K562 (cell line): ENCODE measurements around the gene SMURF1. TPM values are rescaled to one million over a fixed set of nuclear protein-coding genes. Genes with fewer than 3 reads are reported as not detected.
A peak's percentile ranks its signal among the peaks of the same experiment; 100 is the strongest.

ENCODE experiments used
- BCL6 ChIP-seq: fragments of 250-450 bp; sonication (Bioruptor Pico); IDR thresholded peaks from 2 replicates; pipeline ENCODE4 v1.4.0; 2020
- CEBPB ChIP-seq: fragments of 450-650 bp; IDR thresholded peaks from 2 replicates; pipeline ENCODE4 v1.6.1; 2016; ENCODE audit warnings: missing genetic modification characterization, missing compliant biosample characterization
- ESRRA ChIP-seq: fragments of 450-650 bp; IDR thresholded peaks from 2 replicates; pipeline ENCODE4 v1.6.1; 2014; ENCODE audit warnings: low read depth, mild to moderate bottlenecking, moderate library complexity, borderline replicate concordance
- MTF1 ChIP-seq: fragments of 250-450 bp; sonication (Bioruptor Pico); IDR thresholded peaks from 2 replicates; pipeline ENCODE4 v1.9.0; 2021; ENCODE audit warnings: moderate library complexity, mild to moderate bottlenecking, inconsistent platforms, borderline replicate concordance
- NCOA1 ChIP-seq: fragments of 450-650 bp; IDR thresholded peaks from 2 replicates; pipeline ENCODE4 v1.6.1; 2016; ENCODE audit warnings: low read depth
- RBM17 ChIP-seq: fragments of 200-400 bp; formaldehyde crosslinking; IDR thresholded peaks from 2 replicates; pipeline ENCODE4 v1.6.1; 2017; ENCODE audit warnings: low read depth, mild to moderate bottlenecking, low read length, borderline replicate concordance
- RBM25 ChIP-seq: fragments of 200-400 bp; formaldehyde crosslinking; IDR thresholded peaks from 2 replicates; pipeline ENCODE4 v1.6.1; 2018; ENCODE audit warnings: low read length, low read depth, moderate library complexity; ENCODE audit not compliant: severe bottlenecking
- SMARCA5 ChIP-seq: fragments of 450-650 bp; IDR thresholded peaks from 2 replicates; pipeline ENCODE4 v1.6.1; 2016
- TBL1XR1 ChIP-seq, 2 experiments: IDR thresholded peaks; 2 replicates each; pipeline ENCODE4 v1.6.1; 2012; ENCODE audit warnings: improper control_type of control experiment in 2 of 2, low read length in 2 of 2, mild to moderate bottlenecking in 1 of 2
- TEAD1 ChIP-seq, 2 experiments: fragments of 450-650 bp in 1 of 2; sonication (generic) in 1 of 2; formaldehyde crosslinking; IDR thresholded peaks; 2 replicates each; pipeline versions ENCODE4 v1.4.0 to v1.8.0; 2020 to 2022; ENCODE audit warnings: mild to moderate bottlenecking in 2 of 2, missing genetic modification reagents in 1 of 2
- ZFP1 ChIP-seq: fragments of 450-650 bp; formaldehyde crosslinking; IDR thresholded peaks from 2 replicates; pipeline ENCODE4 v1.4.0; 2020; ENCODE audit warnings: mild to moderate bottlenecking, mixed read lengths
- polyA plus RNA-seq, 8 experiments: library from polyadenylated mRNA; depleted of rRNA in 4 of 8; stranded (reverse) in 5 of 8; unstranded in 3 of 8; fragments of >200 nt; fragmentation: Nextera tagmentation in 2 of 8; fragmentation: Illumina TruSeq in 1 of 8; extraction: Ambion mirVana in 2 of 8; extraction: Trizol in 1 of 8; gene quantifications; 2 replicates each; pipeline versions ENCODE4 v1.2.1 to v1.2.3, GENCODE V29; 2011 to 2014; ENCODE audit warnings: inconsistent platforms in 1 of 8, missing spikeins in 1 of 8
- total RNA-seq, 7 experiments: library from RNA; depleted of rRNA in 6 of 7; stranded (reverse); fragments of >200 nt in 6 of 7; fragmentation: Illumina TruSeq in 2 of 7; extraction: Trizol in 2 of 7; gene quantifications; 2 replicates each; pipeline versions ENCODE4 v1.2.1 to v1.2.3, GENCODE V29; 2011 to 2021; ENCODE audit warnings: low replicate concordance in 1 of 7
- TF ChIP-seq, protein P1 (sequence below): fragments of 450-650 bp; IDR thresholded peaks from 2 replicates; pipeline ENCODE4 v1.6.1; 2016; ENCODE audit warnings: borderline replicate concordance
- TF ChIP-seq, protein P2 (sequence below): fragments of 450-650 bp; IDR thresholded peaks from 2 replicates; pipeline ENCODE4 v1.6.1; 2016; ENCODE audit warnings: antibody characterized with exemption
- TF ChIP-seq, protein P3 (sequence below): sonication (generic); formaldehyde crosslinking; IDR thresholded peaks from 2 replicates; pipeline ENCODE4 v1.8.0; 2022; ENCODE audit warnings: missing genetic modification reagents, mild to moderate bottlenecking, moderate library complexity, borderline replicate concordance
- TF ChIP-seq, protein P4 (sequence below): IDR thresholded peaks from 2 replicates; pipeline ENCODE4 v1.6.1; 2011; ENCODE audit warnings: borderline replicate concordance, low read depth, mild to moderate bottlenecking, moderate library complexity, low read length; ENCODE audit not compliant: insufficient read depth, poor library complexity, severe bottlenecking
- TF ChIP-seq, protein P5 (sequence below): fragments of 200-800 bp; sonication (Bioruptor generic); IDR thresholded peaks from 2 replicates; pipeline ENCODE4 v1.6.1; 2017; ENCODE audit warnings: missing genetic modification characterization, missing compliant biosample characterization
- TF ChIP-seq, protein P6 (sequence below): fragments of 250-450 bp; sonication (Bioruptor Pico); IDR thresholded peaks from 2 replicates; pipeline ENCODE4 v1.5.0; 2021

SMURF1 gene
- total and polyA plus RNA-seq, 9 of the 15 experiments (the other 6 are each of a cell fraction or from before 2014, with no cell fraction given), result 1.0 to 20.1 (median 12.6) TPM

DNA sequence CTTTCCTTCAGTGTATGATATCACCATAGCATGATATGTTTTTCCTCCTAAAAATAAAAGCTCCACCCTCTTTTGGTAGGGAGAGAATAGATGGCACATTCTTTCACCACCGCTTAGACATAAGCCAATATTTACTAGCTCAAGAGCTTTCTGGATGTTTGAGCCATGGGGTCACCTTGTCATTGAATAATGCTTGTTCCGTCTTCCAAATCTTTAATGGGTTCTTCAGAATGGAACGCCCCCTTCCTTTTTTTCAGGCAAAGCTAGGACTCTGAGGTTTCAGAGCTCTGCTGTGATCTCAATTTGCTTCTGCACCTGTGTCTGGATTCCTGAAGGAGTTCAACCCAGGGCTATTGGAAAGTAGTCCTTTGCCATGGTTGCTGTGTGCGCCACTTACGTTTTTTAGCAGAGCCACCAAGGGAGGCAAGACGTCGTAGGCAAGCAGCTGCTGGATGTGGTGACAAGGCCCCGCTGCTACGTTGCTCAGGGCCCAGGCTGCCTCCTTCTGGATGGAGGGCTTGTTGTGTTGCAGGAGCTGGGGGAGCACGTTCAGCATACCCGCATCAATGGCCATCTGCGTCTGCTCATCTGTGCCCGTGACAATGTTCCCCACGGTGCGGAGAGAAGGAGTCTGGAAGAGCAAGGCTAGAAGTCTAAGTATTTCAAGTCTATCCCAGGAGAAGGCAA, 40.8 kb upstream of the SMURF1 start (continued):
- TF ChIP-seq, protein P1, sequence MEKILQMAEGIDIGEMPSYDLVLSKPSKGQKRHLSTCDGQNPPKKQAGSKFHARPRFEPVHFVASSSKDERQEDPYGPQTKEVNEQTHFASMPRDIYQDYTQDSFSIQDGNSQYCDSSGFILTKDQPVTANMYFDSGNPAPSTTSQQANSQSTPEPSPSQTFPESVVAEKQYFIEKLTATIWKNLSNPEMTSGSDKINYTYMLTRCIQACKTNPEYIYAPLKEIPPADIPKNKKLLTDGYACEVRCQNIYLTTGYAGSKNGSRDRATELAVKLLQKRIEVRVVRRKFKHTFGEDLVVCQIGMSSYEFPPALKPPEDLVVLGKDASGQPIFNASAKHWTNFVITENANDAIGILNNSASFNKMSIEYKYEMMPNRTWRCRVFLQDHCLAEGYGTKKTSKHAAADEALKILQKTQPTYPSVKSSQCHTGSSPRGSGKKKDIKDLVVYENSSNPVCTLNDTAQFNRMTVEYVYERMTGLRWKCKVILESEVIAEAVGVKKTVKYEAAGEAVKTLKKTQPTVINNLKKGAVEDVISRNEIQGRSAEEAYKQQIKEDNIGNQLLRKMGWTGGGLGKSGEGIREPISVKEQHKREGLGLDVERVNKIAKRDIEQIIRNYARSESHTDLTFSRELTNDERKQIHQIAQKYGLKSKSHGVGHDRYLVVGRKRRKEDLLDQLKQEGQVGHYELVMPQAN, result no peak
- TF ChIP-seq, protein P2, sequence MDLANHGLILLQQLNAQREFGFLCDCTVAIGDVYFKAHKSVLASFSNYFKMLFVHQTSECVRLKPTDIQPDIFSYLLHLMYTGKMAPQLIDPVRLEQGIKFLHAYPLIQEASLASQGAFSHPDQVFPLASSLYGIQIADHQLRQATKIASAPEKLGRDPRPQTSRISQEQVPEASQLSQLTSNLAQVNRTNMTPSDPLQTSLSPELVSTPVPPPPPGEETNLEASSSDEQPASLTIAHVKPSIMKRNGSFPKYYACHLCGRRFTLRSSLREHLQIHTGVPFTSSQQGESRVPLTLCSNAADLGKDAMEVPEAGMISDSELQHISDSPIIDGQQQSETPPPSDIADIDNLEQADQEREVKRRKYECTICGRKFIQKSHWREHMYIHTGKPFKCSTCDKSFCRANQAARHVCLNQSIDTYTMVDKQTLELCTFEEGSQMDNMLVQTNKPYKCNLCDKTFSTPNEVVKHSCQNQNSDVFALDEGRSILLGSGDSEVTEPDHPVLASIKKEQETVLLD, result no peak
- TF ChIP-seq, protein P3, sequence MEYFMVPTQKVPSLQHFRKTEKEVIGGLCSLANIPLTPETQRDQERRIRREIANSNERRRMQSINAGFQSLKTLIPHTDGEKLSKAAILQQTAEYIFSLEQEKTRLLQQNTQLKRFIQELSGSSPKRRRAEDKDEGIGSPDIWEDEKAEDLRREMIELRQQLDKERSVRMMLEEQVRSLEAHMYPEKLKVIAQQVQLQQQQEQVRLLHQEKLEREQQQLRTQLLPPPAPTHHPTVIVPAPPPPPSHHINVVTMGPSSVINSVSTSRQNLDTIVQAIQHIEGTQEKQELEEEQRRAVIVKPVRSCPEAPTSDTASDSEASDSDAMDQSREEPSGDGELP (CRISPR knock-in tag), result peak; percentile 36; the same call in 1 of the 2 replicates
- TF ChIP-seq SMARCA5, result no peak
- TF ChIP-seq ZFP1 (CRISPR knock-in tag), result no peak
- no peak for TF ChIP-seq RBM17
- TF ChIP-seq, protein P4, sequence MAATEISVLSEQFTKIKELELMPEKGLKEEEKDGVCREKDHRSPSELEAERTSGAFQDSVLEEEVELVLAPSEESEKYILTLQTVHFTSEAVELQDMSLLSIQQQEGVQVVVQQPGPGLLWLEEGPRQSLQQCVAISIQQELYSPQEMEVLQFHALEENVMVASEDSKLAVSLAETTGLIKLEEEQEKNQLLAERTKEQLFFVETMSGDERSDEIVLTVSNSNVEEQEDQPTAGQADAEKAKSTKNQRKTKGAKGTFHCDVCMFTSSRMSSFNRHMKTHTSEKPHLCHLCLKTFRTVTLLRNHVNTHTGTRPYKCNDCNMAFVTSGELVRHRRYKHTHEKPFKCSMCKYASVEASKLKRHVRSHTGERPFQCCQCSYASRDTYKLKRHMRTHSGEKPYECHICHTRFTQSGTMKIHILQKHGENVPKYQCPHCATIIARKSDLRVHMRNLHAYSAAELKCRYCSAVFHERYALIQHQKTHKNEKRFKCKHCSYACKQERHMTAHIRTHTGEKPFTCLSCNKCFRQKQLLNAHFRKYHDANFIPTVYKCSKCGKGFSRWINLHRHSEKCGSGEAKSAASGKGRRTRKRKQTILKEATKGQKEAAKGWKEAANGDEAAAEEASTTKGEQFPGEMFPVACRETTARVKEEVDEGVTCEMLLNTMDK, result peak; percentile 29
- no peak for TF ChIP-seq CEBPB
- TF ChIP-seq ESRRA, result 0 out of 2 replicates have a peak, but pooled peaks have one; percentile 19
- TF ChIP-seq MTF1 (CRISPR knock-in tag), result no peak
- TF ChIP-seq TBL1XR1 (IDR thresholded peaks at IDR 0.05; ENCODE audit: low read length in 2 of 2), result no peak
- no peak for TF ChIP-seq TEAD1 (CRISPR knock-in tag; IDR thresholded peaks at IDR 0.05)
- TF ChIP-seq NCOA1, result no peak
- TF ChIP-seq, protein P5, sequence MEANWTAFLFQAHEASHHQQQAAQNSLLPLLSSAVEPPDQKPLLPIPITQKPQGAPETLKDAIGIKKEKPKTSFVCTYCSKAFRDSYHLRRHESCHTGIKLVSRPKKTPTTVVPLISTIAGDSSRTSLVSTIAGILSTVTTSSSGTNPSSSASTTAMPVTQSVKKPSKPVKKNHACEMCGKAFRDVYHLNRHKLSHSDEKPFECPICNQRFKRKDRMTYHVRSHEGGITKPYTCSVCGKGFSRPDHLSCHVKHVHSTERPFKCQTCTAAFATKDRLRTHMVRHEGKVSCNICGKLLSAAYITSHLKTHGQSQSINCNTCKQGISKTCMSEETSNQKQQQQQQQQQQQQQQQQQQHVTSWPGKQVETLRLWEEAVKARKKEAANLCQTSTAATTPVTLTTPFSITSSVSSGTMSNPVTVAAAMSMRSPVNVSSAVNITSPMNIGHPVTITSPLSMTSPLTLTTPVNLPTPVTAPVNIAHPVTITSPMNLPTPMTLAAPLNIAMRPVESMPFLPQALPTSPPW, result no peak
- no peak for TF ChIP-seq BCL6 (CRISPR knock-in tag)
- TF ChIP-seq, protein P6, sequence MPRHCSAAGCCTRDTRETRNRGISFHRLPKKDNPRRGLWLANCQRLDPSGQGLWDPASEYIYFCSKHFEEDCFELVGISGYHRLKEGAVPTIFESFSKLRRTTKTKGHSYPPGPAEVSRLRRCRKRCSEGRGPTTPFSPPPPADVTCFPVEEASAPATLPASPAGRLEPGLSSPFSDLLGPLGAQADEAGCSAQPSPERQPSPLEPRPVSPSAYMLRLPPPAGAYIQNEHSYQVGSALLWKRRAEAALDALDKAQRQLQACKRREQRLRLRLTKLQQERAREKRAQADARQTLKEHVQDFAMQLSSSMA (CRISPR knock-in tag), result no peak
- no peak for TF ChIP-seq RBM25
